HG03196 (cell line): ENCODE data around the gene ANKDD1B.
"Not testable (repeated sequence)": the region's sequence is repeated elsewhere in the genome, so short reads cannot be mapped to it uniquely, and the experiment has no call there.

Experiments
- ATAC-seq: cut with Tn5 transposase; IDR thresholded peaks from one replicate; pipeline ENCODE4 v1.9.1; 2021; ENCODE audit not compliant: unreplicated experiment

Gene ANKDD1B

DNA sequence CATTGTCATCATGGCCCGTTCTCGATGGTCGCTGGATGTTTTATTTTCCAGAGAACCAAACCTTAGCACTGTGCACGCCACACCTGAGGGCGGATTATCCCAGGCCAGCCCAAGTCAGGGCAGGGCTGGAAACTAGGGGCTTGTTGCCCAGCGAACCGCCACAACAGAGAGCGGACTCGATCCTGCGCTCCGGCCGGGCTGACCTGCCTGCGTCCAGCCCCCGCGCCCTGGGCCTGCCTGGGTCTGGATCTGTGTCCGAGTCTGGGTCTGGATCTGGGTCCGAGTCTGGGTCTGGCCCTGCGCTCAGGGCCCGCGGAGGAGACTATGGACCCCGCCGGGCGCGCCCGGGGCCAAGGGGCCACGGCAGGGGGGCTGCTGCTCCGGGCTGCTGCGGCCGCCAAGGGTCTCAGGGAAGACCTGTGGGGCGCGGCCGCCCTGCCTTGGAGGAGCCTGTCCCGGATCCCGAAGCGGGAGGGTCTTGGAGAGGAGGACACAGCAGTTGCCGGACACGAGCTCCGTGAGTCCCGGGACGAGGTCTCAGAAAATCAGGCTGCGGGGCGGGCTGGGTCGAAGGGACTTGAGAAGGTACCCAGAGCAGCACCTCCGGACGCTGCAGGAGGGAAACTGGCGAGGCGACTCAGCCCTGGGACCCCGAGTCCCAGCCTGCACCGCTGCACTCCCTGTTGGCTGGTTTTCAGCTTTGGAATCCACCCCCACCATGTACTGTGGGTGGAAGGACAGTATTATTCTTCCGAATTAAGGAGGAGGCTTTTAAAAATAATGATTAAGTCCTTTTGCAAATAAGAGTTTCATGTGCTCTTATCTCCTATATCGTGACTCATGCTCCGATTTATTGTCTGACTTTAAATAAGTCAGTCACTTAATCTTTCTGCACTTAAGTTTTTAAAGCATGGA, at the start of gene ANKDD1B:
Gene ANKDD1B (plus strand): TSS at position 143 of the 915 bp plus-strand sequence. CDS start 182 bp downstream, at position 325.
- ATAC-seq, result no peak

DNA sequence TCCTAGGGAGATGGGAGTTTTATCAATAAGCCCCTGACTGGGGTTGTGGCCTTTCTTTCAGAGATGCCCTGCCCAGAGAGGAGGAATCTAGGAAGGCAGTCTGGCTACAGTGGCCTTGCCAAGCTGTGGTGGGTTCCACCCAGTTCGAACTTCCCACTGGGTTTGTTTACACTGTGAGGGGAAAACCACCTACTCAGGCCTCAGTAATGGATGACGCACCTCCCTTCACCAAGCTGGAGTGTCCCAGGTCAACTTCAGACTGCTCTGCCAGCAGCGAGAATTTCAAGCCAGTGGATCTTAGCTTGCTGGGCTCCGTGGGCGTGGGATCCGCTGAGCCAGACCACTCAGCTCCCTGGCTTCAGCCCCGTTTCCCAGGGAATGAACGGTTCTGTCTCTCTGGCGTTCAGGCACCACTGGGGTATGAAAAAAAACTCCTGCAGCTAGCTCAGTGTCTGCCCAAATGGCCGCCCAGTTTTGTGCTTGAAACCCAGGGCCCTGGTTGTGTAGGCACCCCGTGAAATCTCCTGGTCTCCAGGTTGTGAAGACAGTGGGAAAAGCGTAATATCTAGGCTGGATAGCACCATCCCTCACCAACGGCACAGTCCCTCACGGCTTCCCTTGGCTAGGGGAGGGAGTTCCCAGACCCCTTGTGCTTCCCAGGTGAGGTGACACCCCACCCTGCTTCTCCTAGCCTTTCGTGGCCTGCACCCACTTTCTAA, 45.1 kb upstream of the ANKDD1B start:
- ATAC-seq, result not testable (repeated sequence)

GRCh38 chr5:75566710-75567309, 44.4 kb upstream of the ANKDD1B start:
- peak; percentile 79 for ATAC-seq

DNA sequence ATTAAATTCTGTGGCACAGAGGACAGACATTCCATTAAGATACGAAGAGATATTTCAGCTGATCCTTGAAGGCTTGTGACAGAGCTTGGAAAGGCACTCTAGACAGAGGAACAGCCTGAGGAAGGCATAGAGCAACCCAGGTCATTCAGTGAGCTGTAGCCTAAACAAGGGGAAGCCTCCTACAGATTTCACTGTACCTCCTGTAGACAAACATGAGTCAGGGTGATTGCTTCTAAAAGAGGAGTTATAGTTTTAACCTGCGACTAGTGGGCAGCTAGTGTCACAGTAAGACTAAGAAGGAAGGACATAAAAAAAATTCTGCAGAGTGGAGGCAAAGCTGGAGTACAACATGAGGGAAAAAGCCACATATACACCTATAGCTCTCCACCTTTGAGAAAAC, 43.5 kb upstream of the ANKDD1B start:
- peak; percentile 41 for ATAC-seq

GRCh38 chr5:75568202-75568601, 43.1 kb upstream of the ANKDD1B start:
- ATAC-seq, result no peak

DNA sequence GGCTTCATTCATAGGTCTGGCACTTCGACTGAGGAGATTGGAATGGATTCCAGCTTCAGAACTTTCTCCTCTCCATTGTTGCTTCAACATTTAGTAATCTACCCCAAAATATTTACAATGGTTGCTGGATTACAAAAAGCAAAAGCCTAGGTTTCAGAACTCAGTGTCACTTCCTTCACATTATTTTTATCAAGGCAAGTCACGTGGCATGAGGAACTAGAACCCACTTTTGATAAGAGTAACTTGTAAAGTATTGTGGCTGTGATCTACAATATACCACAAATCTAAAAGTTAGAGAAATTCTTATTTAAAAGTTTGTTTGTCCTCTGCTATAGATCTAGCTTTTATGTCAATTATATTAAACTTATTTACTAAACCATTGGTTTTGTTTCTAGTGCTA, 39.7 kb upstream of the ANKDD1B start:
- ATAC-seq, result no peak

GRCh38 chr5:75574791-75575190, 36.5 kb upstream of the ANKDD1B start:
- no peak for ATAC-seq

- not testable (repeated sequence) for ATAC-seq
Measured at GRCh38 chr5:75578280-75578679, 33.0 kb upstream of the ANKDD1B start.

- ATAC-seq, result no peak
Measured at GRCh38 chr5:75584641-75585040, 26.6 kb upstream of the ANKDD1B start.

DNA sequence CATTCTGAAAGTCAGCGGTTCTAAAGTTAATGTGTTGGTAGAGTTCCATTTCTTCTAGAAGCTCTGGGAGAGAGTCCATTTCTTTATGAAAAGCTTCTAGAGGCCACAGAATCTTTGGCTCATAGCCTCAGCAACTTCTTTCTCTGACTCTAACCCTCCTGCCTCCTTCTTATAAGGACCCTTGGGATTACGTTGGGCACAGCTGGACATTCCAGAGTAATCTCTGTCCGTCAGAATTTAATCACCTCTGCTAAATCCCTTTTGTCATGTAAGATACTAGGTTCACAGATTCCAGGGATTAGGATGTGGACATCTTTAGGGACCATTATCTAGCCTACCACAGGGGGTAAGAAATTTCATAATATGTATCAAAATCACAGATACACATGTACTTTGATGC, 22.6 kb upstream of the ANKDD1B start:
- no peak for ATAC-seq

DNA sequence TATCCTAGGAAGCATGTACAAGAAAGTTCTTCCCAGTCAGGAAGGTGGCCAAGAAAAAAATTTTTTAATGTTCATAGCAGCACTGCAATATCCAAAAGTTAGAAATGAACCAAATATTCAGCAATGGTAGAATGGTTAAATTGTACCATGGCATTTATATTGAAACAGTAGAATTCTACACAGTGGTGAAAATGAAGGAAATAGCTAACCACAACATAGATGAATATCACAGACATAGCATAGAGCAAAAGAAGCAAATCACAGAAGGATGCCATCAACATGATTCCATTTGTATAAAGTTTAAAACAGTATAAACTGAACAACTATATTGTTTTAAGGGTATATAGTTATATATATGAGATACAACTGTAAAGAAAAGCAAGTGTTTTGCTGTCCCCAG, 10.7 kb upstream of the ANKDD1B start:
- no peak for ATAC-seq

DNA sequence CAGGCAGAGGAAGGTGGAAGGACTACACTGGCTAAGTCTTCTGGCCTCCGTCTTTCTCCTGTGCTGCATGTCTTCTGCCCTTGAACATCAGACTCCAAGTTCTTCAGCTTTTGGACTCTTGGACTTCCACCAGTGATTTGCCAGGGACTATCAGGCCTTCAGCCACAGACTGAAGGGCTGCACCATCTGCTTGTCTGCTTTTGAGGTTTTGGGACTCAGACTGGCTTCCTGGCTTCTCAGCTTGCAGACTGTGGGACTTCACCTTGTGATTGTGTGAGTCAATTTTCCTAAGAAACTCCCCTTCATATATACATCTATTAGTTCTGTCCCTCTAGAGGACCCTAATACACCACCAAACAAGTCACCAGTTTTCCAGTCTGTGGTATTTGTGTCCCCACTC, 9.7 kb upstream of the ANKDD1B start:
- ATAC-seq, result no peak

DNA sequence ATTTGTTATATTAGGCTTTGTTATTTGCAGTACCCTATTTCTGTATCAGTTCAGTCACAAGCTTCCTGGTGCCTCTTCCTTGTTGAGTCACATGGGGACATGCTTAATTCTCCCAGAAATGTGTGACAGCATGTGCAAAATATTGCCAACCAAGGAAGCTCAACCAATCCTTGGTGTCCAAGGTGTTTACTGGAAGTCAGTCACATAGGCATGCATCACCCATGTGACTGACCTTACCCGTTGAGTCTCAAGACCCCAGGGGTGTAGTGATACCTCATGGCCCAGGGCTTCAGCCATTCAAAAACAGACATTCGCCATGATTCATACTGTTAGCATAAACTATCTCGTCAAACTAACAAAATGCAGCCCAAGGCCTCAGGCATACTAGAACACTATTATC, 9.3 kb upstream of the ANKDD1B start:
- no peak for ATAC-seq

GRCh38 chr5:75603371-75603770, 7.9 kb upstream of the ANKDD1B start:
- no peak for ATAC-seq

DNA sequence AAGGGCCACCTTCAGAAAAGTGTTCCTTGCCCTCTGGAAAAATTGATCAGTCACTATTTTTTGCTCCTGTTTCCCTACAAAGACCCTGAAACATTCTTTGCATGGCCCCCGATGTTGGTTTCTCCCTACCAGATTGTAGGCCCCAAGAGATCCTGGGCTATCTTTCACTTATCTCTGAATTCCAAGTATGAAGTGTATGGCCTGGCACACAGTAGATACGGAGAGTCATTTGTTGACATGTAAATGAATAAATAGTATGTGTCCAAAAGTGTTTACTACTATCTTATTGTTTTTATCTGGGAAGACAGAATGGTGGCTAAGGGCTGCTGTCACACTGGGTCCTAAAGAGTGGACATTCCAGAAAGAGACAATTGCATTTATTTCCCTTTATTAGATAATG, 7.4 kb upstream of the ANKDD1B start:
- no peak for ATAC-seq

GRCh38 chr5:75607341-75607740, 3.9 kb upstream of the ANKDD1B start:
- ATAC-seq, result not testable (repeated sequence)

DNA sequence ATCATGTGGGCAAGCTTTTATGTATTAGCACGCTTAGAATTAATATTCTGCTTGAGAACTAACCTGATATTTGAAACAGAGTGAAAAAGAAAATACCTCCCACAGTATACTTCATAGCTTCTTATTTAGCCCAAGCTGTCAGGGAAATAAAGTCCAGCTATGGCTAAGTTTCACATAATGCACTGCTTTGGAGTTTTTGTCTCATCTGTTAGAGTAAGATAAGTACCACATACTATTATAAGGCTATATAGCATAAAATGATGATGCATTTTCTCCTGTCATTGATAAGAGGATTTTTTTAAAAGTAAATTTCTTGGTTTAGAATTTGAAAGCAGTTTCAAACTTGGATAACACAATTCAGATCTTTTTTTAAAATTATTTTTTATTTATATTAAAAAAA, 2.4 kb upstream of the ANKDD1B start:
- no peak for ATAC-seq

- no peak for ATAC-seq
Measured at GRCh38 chr5:75610201-75610600, 1.1 kb upstream of the ANKDD1B start.

GRCh38 chr5:75610859-75611310, 368 bp upstream of the ANKDD1B start:
- ATAC-seq, result not testable (repeated sequence)

- ATAC-seq, result no peak
Measured at GRCh38 chr5:75612226-75612569, 945 bp downstream of the ANKDD1B start.

- no peak for ATAC-seq
Measured at GRCh38 chr5:75612901-75613300, 1.6 kb downstream of the ANKDD1B start.

GRCh38 chr5:75614176-75614575, 2.9 kb downstream of the ANKDD1B start:
- ATAC-seq, result no peak
